ENCODE results near the gene SORCS2. TPM values are rescaled to one million over a fixed set of nuclear protein-coding genes. Genes with fewer than 3 reads are reported as not detected.
A peak's percentile ranks its signal among the peaks of the same experiment; 100 is the strongest.

Gene SORCS2
- total and polyA plus RNA-seq, 2 of the 8 experiments (the other 6 are each of a cell fraction or from before 2014, with no cell fraction given) = 0.36 to 1.8 TPM

GRCh38 chr4:7193030-7193958 lies 956 bp downstream of the SORCS2 start (continued):
- TF ChIP-seq BCL11A (IDR thresholded peaks at IDR 0.05; ENCODE audit: low read depth in 2 of 2, low read length in 2 of 2) = no peak
- TF ChIP-seq POU5F1 (IDR thresholded peaks at IDR 0.05; ENCODE audit: low read depth, low read length) = no peak
- no peak for TF ChIP-seq SP2 (IDR thresholded peaks at IDR 0.05; ENCODE audit: low read length)
- no peak for TF ChIP-seq FOSL1 (IDR thresholded peaks at IDR 0.05; ENCODE audit: insufficient read depth, low read depth, low read length)
- no peak for TF ChIP-seq YY1 (IDR thresholded peaks at IDR 0.05; ENCODE audit: low read depth, low read length)
- no peak for TF ChIP-seq SP1 (IDR thresholded peaks at IDR 0.05; ENCODE audit: low read depth, low read length)
- TF ChIP-seq EZH2 (IDR thresholded peaks at IDR 0.05; ENCODE audit: low read depth, low read length, severe bottlenecking) = peak; percentile 61
- TF ChIP-seq MAFK (IDR thresholded peaks at IDR 0.05; ENCODE audit: low read depth, low read length) = no peak
- no peak for TF ChIP-seq RNF2 (IDR thresholded peaks at IDR 0.05; ENCODE audit: borderline replicate concordance, low read depth, low read length, missing control alignments, poor library complexity, severe bottlenecking)
